Trophoblast cell (in vitro differentiated cells and primary cell): ENCODE results near the gene MYCBP2.

Experiments used
- DNase-seq, 2 donors: peaks; one replicate each; pipeline ENCODE4 v3.0.0-alpha.2; 2016
- H2AFZ ChIP-seq: 2 replicates; pipeline ENCODE4 v1.6.1; 2013; ENCODE audit warnings: low read length, moderate library complexity, mild to moderate bottlenecking; ENCODE audit not compliant: insufficient read depth, poor library complexity
- H2AK5ac ChIP-seq: 2 replicates; pipeline ENCODE4 v1.6.1; 2013; ENCODE audit warnings: mild to moderate bottlenecking, low read length
- H2BK120ac ChIP-seq: 2 replicates; pipeline ENCODE4 v1.6.1; 2013; ENCODE audit warnings: low read length, mild to moderate bottlenecking, moderate library complexity; ENCODE audit not compliant: insufficient read depth, poor library complexity
- H2BK12ac ChIP-seq: 2 replicates; pipeline ENCODE4 v1.6.1; 2013; ENCODE audit warnings: mild to moderate bottlenecking, low read length, moderate library complexity
- H2BK5ac ChIP-seq: 2 replicates; pipeline ENCODE4 v1.6.1; 2013; ENCODE audit warnings: low read length, low read depth, moderate library complexity, mild to moderate bottlenecking; ENCODE audit not compliant: poor library complexity
- H3K14ac ChIP-seq: 2 replicates; pipeline ENCODE4 v1.6.1; 2013; ENCODE audit warnings: mild to moderate bottlenecking, low read length
- H3K18ac ChIP-seq: 2 replicates; pipeline ENCODE4 v1.6.1; 2013; ENCODE audit warnings: mild to moderate bottlenecking, low read length
- H3K23ac ChIP-seq: 2 replicates; pipeline ENCODE4 v1.6.1; 2013; ENCODE audit warnings: low read length
- H3K27ac ChIP-seq: 2 replicates; pipeline ENCODE4 v1.5.1; 2013; ENCODE audit warnings: low read depth, mild to moderate bottlenecking, inconsistent platforms, low read length, moderate library complexity
- H3K27me3 ChIP-seq: 2 replicates; pipeline ENCODE4 v1.6.1; 2013; ENCODE audit warnings: inconsistent platforms, mild to moderate bottlenecking, low read length, moderate library complexity; ENCODE audit not compliant: insufficient read depth
- H3K36me3 ChIP-seq, 2 experiments: 1 replicate in 1 of 2; 2 replicates in 1 of 2; pipeline ENCODE4 v1.6.1; 2013; ENCODE audit warnings: low read length in 2 of 2, mild to moderate bottlenecking in 2 of 2, moderate library complexity in 1 of 2; ENCODE audit not compliant: insufficient read depth in 2 of 2, control insufficient read depth in 1 of 2
- H3K4ac ChIP-seq: 2 replicates; pipeline ENCODE4 v1.6.1; 2013; ENCODE audit warnings: low read depth, mild to moderate bottlenecking, low read length, moderate library complexity
- H3K4me1 ChIP-seq, 2 experiments: 1 replicate in 1 of 2; 2 replicates in 1 of 2; pipeline ENCODE4 v1.6.1; 2013; ENCODE audit warnings: low read length in 2 of 2, mild to moderate bottlenecking in 2 of 2, moderate library complexity in 1 of 2; ENCODE audit not compliant: insufficient read depth in 2 of 2, control insufficient read depth in 1 of 2
- H3K4me2 ChIP-seq: 2 replicates; pipeline ENCODE4 v1.6.1; 2013; ENCODE audit warnings: inconsistent platforms, mild to moderate bottlenecking, low read length, moderate library complexity
- H3K4me3 ChIP-seq: 2 replicates; pipeline ENCODE4 v1.5.1; 2013; ENCODE audit warnings: mild to moderate bottlenecking, low read depth, low read length, inconsistent platforms
- H3K79me1 ChIP-seq: one replicate; pipeline ENCODE4 v1.6.1; 2013; ENCODE audit warnings: low read length
- H3K79me2 ChIP-seq: 2 replicates; pipeline ENCODE4 v1.6.1; 2013; ENCODE audit warnings: low read length, mild to moderate bottlenecking; ENCODE audit not compliant: control insufficient read depth, insufficient read depth, poor library complexity
- H3K9ac ChIP-seq: 2 replicates; pipeline ENCODE4 v1.6.1; 2013; ENCODE audit warnings: mild to moderate bottlenecking, low read length
- H3K9me3 ChIP-seq: 2 replicates; pipeline ENCODE4 v1.6.1; 2013; ENCODE audit warnings: low read depth, mild to moderate bottlenecking, control low read depth, inconsistent platforms, low read length; ENCODE audit not compliant: insufficient read depth
- H4K12ac ChIP-seq: 2 replicates; pipeline ENCODE4 v1.6.1; 2013; ENCODE audit warnings: low read depth, mild to moderate bottlenecking, low read length, moderate library complexity
- H4K8ac ChIP-seq: 2 replicates; pipeline ENCODE4 v1.6.1; 2013; ENCODE audit warnings: low read depth, mild to moderate bottlenecking, low read length, moderate library complexity
- H4K91ac ChIP-seq: one replicate; pipeline ENCODE4 v1.6.1; 2013; ENCODE audit warnings: low read depth, mild to moderate bottlenecking, low read length, moderate library complexity
- WGBS: extraction: QIAGEN DNeasy Blood & Tissue Kit; methylation state at CpG from one replicate; pipeline ENCODE4 v1.1.7; 2013; ENCODE audit warnings: missing lambda C conversion rate; ENCODE audit not compliant: insufficient read length, insufficient coverage; ENCODE audit errors: extremely low coverage; 5-methylcytosine and 5-hydroxymethylcytosine counted together

The MYCBP2 gene

DNA sequence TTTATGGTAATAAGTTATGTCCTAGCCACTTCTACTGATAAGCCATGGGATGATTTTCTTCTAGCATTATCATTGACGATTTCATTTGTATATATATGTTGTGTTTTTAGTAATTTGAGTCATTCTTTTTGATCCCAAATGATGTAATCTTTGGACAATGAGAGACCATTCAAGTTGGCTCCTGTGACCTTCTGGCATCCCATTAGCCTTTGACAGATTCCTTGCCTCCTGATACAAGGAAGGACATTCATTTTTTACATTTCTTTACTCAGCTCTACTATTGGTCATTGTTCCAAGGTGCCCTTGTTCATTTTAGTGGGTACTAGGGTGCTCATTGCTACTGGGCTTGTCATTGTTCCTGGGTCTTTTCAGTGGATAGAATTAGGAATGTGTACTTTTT is 35.3 kb upstream of the MYCBP2 start:
- H3K79me2 ChIP-seq = no peaks in the 10 kb centered on the region
- H4K91ac ChIP-seq = no peak overlapping the region
- no peaks in the 10 kb centered on the region for H3K4me1 ChIP-seq
- H3K4me2 ChIP-seq = no peak overlapping the region
- H4K12ac ChIP-seq = no peak overlapping the region
- DNase-seq = no peak
- H3K27ac ChIP-seq = no peak overlapping the region
- H3K79me1 ChIP-seq = no peaks in the 10 kb centered on the region
- no peak overlapping the region for H3K18ac ChIP-seq
- no peak overlapping the region for H2AK5ac ChIP-seq
- H2AFZ ChIP-seq = no peak overlapping the region
- H3K4me3 ChIP-seq = no peak overlapping the region
- no CpG with 5 or more reads among the region's 1 CpG for WGBS
- no peak overlapping the region for H3K4ac ChIP-seq
- H3K14ac ChIP-seq = no peak overlapping the region
- H3K23ac ChIP-seq = no peak overlapping the region
- no peak overlapping the region for H2BK120ac ChIP-seq
- H2BK12ac ChIP-seq = no peak overlapping the region
- no peak overlapping the region for H3K9ac ChIP-seq
- no peaks in the 10 kb centered on the region for H3K9me3 ChIP-seq
- no peaks in the 10 kb centered on the region for H3K36me3 ChIP-seq
- H2BK5ac ChIP-seq = no peak overlapping the region
- H3K27me3 ChIP-seq = no peaks in the 10 kb centered on the region
- H4K8ac ChIP-seq = no peak overlapping the region

DNA sequence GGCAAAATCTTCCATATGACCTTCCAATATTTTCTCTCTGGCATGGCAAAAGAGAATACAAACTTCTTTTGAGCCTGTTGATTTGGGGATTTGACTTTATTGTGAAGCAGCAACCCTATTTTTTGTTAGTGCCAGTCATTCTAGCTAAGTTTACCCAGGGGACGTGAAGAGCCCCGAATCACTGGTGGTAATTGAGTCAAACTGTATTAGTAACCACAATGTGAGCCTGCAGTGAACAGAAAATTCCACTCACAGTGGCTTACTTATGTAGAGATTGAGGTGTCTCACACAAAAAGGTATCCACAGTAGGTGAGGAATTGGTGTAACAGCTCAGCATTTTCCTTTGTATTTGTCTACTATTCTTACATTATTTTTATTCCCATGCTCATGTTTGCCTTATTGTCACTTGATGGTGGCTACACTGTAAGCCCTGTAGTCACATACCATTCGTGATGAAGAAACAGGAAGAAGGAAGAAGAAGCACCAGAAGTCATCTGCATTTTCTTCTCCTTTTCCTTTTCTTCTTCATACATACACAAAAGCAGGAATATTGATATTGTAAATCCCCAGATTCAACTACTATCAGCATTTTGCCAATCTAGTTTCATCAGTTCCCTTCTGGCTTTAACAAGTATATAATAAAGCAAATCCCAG is 33.3 kb upstream of the MYCBP2 start:
- Histone ChIP-seq H4K8ac (no peak overlapping the region), H4K91ac (no peak overlapping the region), H3K27me3 (no peaks in the 10 kb centered on the region), H2BK5ac (no peak overlapping the region), H2BK120ac (no peak overlapping the region), H3K27ac (no peak overlapping the region), H2AFZ (no peak overlapping the region), H3K9ac (no peak overlapping the region), H3K4me3 (no peak overlapping the region), H3K4me2 (no peak overlapping the region), H3K79me2 (no peaks in the 10 kb centered on the region), H2BK12ac (no peak overlapping the region), H2AK5ac (no peak overlapping the region), H3K79me1 (no peaks in the 10 kb centered on the region), H3K9me3 (no peaks in the 10 kb centered on the region), H3K4ac (no peak overlapping the region), H3K18ac (no peak overlapping the region), H4K12ac (no peak overlapping the region), H3K36me3 (no peaks in the 10 kb centered on the region), H3K23ac (no peak overlapping the region), H3K14ac (no peak overlapping the region), H3K4me1 (no peaks in the 10 kb centered on the region)
- WGBS = no CpG with 5 or more reads among the region's 3 CpGs
- DNase-seq = no peak

DNA sequence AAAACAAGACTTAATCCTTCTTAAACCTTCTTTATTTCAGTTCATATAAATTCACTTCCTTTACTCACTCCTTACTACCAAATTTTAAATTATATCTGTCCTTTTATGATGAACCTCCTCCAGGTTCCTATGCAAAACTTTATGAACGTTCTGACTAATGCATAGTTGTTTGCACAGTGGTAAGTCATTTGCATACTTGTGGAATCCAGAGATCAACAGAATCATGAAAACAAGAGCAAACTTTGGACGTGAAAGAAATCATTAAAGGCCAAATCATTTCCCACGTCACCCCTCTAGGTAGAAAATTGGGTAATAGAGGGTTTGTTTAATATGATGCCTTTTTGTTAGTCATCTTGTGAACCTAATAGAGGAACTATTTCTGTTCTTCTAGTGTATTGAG is 32.3 kb upstream of the MYCBP2 start:
- H3K4me3 ChIP-seq = no peak overlapping the region
- WGBS = no CpG with 5 or more reads among the region's 3 CpGs
- no peaks in the 10 kb centered on the region for H3K9me3 ChIP-seq
- no peak overlapping the region for H2AK5ac ChIP-seq
- no peak overlapping the region for H2AFZ ChIP-seq
- no peak for DNase-seq
- H3K14ac ChIP-seq = no peak overlapping the region
- no peaks in the 10 kb centered on the region for H3K79me1 ChIP-seq
- H3K9ac ChIP-seq = no peak overlapping the region
- no peak overlapping the region for H2BK5ac ChIP-seq
- no peaks in the 10 kb centered on the region for H3K79me2 ChIP-seq
- H4K91ac ChIP-seq = no peak overlapping the region
- H4K8ac ChIP-seq = no peak overlapping the region
- H3K4me2 ChIP-seq = no peak overlapping the region
- H4K12ac ChIP-seq = no peak overlapping the region
- H3K27ac ChIP-seq = no peak overlapping the region
- H3K23ac ChIP-seq = no peak overlapping the region
- H3K18ac ChIP-seq = no peak overlapping the region
- H3K36me3 ChIP-seq = no peaks in the 10 kb centered on the region
- no peak overlapping the region for H2BK120ac ChIP-seq
- H3K27me3 ChIP-seq = no peaks in the 10 kb centered on the region
- no peaks in the 10 kb centered on the region for H3K4me1 ChIP-seq
- H3K4ac ChIP-seq = no peak overlapping the region
- H2BK12ac ChIP-seq = no peak overlapping the region

DNA sequence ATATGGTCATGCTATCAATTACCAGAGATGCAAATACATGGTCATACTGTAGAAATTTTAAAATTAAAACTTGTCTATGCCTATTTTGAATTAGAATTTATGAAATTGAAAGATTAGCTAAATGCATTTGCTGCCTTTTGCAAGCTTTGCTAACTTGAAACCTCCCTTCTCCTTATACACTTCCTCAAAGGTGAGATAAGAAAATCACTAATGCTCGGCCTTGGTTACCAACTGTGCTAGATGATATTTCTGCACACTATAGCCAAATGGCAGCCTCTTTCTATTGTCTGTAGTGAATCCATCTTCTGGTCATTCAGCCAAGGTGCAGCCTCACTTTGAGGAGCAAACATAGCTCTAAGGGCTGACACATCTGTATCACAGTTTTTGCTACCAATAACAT is 31.1 kb upstream of the MYCBP2 start:
- no peaks in the 10 kb centered on the region for H3K9me3 ChIP-seq
- DNase-seq = no peak
- no peaks in the 10 kb centered on the region for H3K36me3 ChIP-seq
- H2BK12ac ChIP-seq = no peak overlapping the region
- H3K27ac ChIP-seq = no peak overlapping the region
- WGBS = no CpG with 5 or more reads among the region's 1 CpG
- no peak overlapping the region for H4K12ac ChIP-seq
- no peaks in the 10 kb centered on the region for H3K79me2 ChIP-seq
- no peak overlapping the region for H2AK5ac ChIP-seq
- H3K4ac ChIP-seq = no peak overlapping the region
- H3K4me3 ChIP-seq = no peak overlapping the region
- no peak overlapping the region for H4K8ac ChIP-seq
- no peaks in the 10 kb centered on the region for H3K4me1 ChIP-seq
- H2AFZ ChIP-seq = no peak overlapping the region
- no peak overlapping the region for H4K91ac ChIP-seq
- H3K18ac ChIP-seq = no peak overlapping the region
- no peak overlapping the region for H3K4me2 ChIP-seq
- no peaks in the 10 kb centered on the region for H3K79me1 ChIP-seq
- H3K9ac ChIP-seq = no peak overlapping the region
- no peak overlapping the region for H3K23ac ChIP-seq
- H2BK5ac ChIP-seq = no peak overlapping the region
- H3K27me3 ChIP-seq = no peaks in the 10 kb centered on the region
- H3K14ac ChIP-seq = no peak overlapping the region
- no peak overlapping the region for H2BK120ac ChIP-seq
